Sigmoid colon (tissue), 4 donors: ENCODE results near the gene OOSP3.

Experiments
- EP300 ChIP-seq, 4 donors: sonication (generic); formaldehyde crosslinking; IDR thresholded peaks; one replicate each; pipeline ENCODE4 v1.6.1; 2017; ENCODE audit warnings: antibody characterized with exemption in 4 of 4
- POLR2A ChIP-seq, 2 donors: fragments of 450-650 bp; IDR thresholded peaks; one replicate each; pipeline ENCODE4 v1.6.1; 2016; ENCODE audit warnings: antibody characterized with exemption in 2 of 2, mild to moderate bottlenecking in 2 of 2, moderate library complexity in 2 of 2
- POLR2AphosphoS5 ChIP-seq, 4 donors: sonication (generic); formaldehyde crosslinking; IDR thresholded peaks; one replicate each; pipeline ENCODE4 v1.6.1; 2017; ENCODE audit warnings: antibody characterized with exemption in 4 of 4
- TF ChIP-seq, protein P1 (sequence below), 4 experiments: fragments of 450-650 bp in 3 of 4; fragments of 200-600 bp in 1 of 4; IDR thresholded peaks; one replicate each; pipeline ENCODE4 v1.5.1; 2016 to 2019; ENCODE audit warnings: antibody characterized with exemption in 4 of 4, mild to moderate bottlenecking in 3 of 4, moderate library complexity in 2 of 4

DNA sequence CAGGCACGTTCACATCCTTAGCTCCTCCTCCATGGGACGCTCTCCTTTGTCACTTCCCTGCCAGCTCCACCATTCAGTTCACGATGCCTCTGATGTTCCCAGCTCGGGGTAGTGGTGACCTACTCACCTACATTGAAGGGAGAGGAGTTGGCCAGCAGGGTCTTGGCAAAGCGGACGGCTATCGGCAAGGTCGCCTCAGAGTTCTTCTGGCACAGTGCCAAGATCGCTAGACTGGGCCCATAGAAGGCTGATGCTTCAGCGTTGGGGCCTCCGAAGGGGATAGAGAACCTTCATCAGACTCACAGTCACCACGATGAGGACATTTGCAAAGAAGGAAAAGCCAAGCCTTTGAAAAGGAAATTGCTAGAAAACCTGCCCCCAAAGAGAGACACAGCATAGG, 36.3 kb upstream of the OOSP3 start:
- TF ChIP-seq, protein P1, sequence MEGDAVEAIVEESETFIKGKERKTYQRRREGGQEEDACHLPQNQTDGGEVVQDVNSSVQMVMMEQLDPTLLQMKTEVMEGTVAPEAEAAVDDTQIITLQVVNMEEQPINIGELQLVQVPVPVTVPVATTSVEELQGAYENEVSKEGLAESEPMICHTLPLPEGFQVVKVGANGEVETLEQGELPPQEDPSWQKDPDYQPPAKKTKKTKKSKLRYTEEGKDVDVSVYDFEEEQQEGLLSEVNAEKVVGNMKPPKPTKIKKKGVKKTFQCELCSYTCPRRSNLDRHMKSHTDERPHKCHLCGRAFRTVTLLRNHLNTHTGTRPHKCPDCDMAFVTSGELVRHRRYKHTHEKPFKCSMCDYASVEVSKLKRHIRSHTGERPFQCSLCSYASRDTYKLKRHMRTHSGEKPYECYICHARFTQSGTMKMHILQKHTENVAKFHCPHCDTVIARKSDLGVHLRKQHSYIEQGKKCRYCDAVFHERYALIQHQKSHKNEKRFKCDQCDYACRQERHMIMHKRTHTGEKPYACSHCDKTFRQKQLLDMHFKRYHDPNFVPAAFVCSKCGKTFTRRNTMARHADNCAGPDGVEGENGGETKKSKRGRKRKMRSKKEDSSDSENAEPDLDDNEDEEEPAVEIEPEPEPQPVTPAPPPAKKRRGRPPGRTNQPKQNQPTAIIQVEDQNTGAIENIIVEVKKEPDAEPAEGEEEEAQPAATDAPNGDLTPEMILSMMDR (IDR thresholded peaks at IDR 0.05), result no peak
- TF ChIP-seq POLR2A (IDR thresholded peaks at IDR 0.05) (no peak), EP300 (IDR thresholded peaks at IDR 0.05) (no peak), POLR2AphosphoS5 (IDR thresholded peaks at IDR 0.05) (no peak)
